Measurements from ENCODE around the gene EMID1.
A peak's percentile ranks its signal among the peaks of the same experiment; 100 is the strongest.

The EMID1 gene

GRCh38 chr22:29183971-29184848, 21.5 kb upstream of the EMID1 start:
- TF ChIP-seq CTCF (IDR thresholded peaks at IDR 0.05; ENCODE audit: borderline replicate concordance, control extremely low read depth, extremely low read depth, insufficient read depth, missing control alignments) = no peak

GRCh38 chr22:29184849-29185490, 20.7 kb upstream of the EMID1 start:
- in situ Hi-C loops (cut with MboI; ENCODE audit: low sequenced_read_pairs, unreplicated experiment) = no loop called here
- DNase-seq (ENCODE audit: low spot score) = no peak
- no peak for TF ChIP-seq CTCF (IDR thresholded peaks at IDR 0.05; ENCODE audit: borderline replicate concordance, control extremely low read depth, extremely low read depth, insufficient read depth, missing control alignments)

More at GRCh38 chr22:29183971-29184848, 21.5 kb upstream of the EMID1 start:
- DNase-seq (ENCODE audit: low spot score) = no peak
- in situ Hi-C loops (cut with MboI; ENCODE audit: low sequenced_read_pairs, unreplicated experiment) = no loop called here

- in situ Hi-C loops (cut with MboI; ENCODE audit: low sequenced_read_pairs, unreplicated experiment) = no loop called here
- DNase-seq (ENCODE audit: low spot score) = no peak
- TF ChIP-seq CTCF (IDR thresholded peaks at IDR 0.05; ENCODE audit: borderline replicate concordance, control extremely low read depth, extremely low read depth, insufficient read depth, missing control alignments) = no peak
Observed at GRCh38 chr22:29186302-29186701, 19.4 kb upstream of the EMID1 start.

- no peak for DNase-seq (ENCODE audit: low spot score)
- no peak for TF ChIP-seq CTCF (IDR thresholded peaks at IDR 0.05; ENCODE audit: borderline replicate concordance, control extremely low read depth, extremely low read depth, insufficient read depth, missing control alignments)
- in situ Hi-C loops (cut with MboI; ENCODE audit: low sequenced_read_pairs, unreplicated experiment) = no loop called here
Observed at GRCh38 chr22:29187831-29188230, 17.9 kb upstream of the EMID1 start.

GRCh38 chr22:29190051-29190450, 15.6 kb upstream of the EMID1 start:
- no peak for TF ChIP-seq CTCF (IDR thresholded peaks at IDR 0.05; ENCODE audit: borderline replicate concordance, control extremely low read depth, extremely low read depth, insufficient read depth, missing control alignments)
- peak; percentile 18 for DNase-seq (ENCODE audit: low spot score)
- in situ Hi-C loops (cut with MboI; ENCODE audit: low sequenced_read_pairs, unreplicated experiment) = no loop called here

GRCh38 chr22:29190918-29191317, 14.8 kb upstream of the EMID1 start:
- in situ Hi-C loops (cut with MboI; ENCODE audit: low sequenced_read_pairs, unreplicated experiment) = no loop called here
- TF ChIP-seq CTCF (IDR thresholded peaks at IDR 0.05; ENCODE audit: borderline replicate concordance, control extremely low read depth, extremely low read depth, insufficient read depth, missing control alignments) = no peak
- no peak for DNase-seq (ENCODE audit: low spot score)
